ENCODE measurements around the gene PEMT.

Gene PEMT

GRCh38 chr17:17513626-17514025, 77.9 kb downstream of the PEMT start:
- no peak for TF ChIP-seq CTCF (conservative IDR thresholded peaks at IDR 0.05; ENCODE audit: low read depth, low read length)
- no peak for DNase-seq (ENCODE audit: low read depth)
- no peak overlapping the region for H3K4me3 ChIP-seq (ENCODE audit: low read depth, low read length)

GRCh38 chr17:17512866-17513265, 78.6 kb downstream of the PEMT start:
- no peak for DNase-seq (ENCODE audit: low read depth)
- no peak overlapping the region for H3K4me3 ChIP-seq (ENCODE audit: low read depth, low read length)
- no peak for TF ChIP-seq CTCF (conservative IDR thresholded peaks at IDR 0.05; ENCODE audit: low read depth, low read length)

GRCh38 chr17:17511881-17512858, 79.3 kb downstream of the PEMT start:
- DNase-seq (ENCODE audit: low read depth): peak; percentile 91
- no peak overlapping the region for H3K4me3 ChIP-seq (ENCODE audit: low read depth, low read length)
- peak; percentile 3 for TF ChIP-seq CTCF (conservative IDR thresholded peaks at IDR 0.05; ENCODE audit: low read depth, low read length)

GRCh38 chr17:17511293-17511741, 80.2 kb downstream of the PEMT start:
- no peak for DNase-seq (ENCODE audit: low read depth)
- TF ChIP-seq CTCF (conservative IDR thresholded peaks at IDR 0.05; ENCODE audit: low read depth, low read length): no peak
- no peak overlapping the region for H3K4me3 ChIP-seq (ENCODE audit: low read depth, low read length)

GRCh38 chr17:17510456-17511292, 80.8 kb downstream of the PEMT start:
- no peak overlapping the region for H3K4me3 ChIP-seq (ENCODE audit: low read depth, low read length)
- DNase-seq (ENCODE audit: low read depth): no peak
- no peak for TF ChIP-seq CTCF (conservative IDR thresholded peaks at IDR 0.05; ENCODE audit: low read depth, low read length)

- no peak for DNase-seq (ENCODE audit: low read depth)
- no peak for TF ChIP-seq CTCF (conservative IDR thresholded peaks at IDR 0.05; ENCODE audit: low read depth, low read length)
- no peak overlapping the region for H3K4me3 ChIP-seq (ENCODE audit: low read depth, low read length)
Observed at GRCh38 chr17:17509601-17510425, 81.7 kb downstream of the PEMT start.
